ENCODE measurements around the gene MYH15. TPM values are rescaled to one million over a fixed set of nuclear protein-coding genes. Genes with fewer than 3 reads are reported as not detected.

Gene MYH15
- total and polyA plus RNA-seq, 7 donors = 0.01 to 0.67 (median 0.08) TPM

GRCh38 chr3:108377384-108377783 is 133.0 kb downstream of the MYH15 start:
- no peaks in the 10 kb centered on the region for H3K4me1 ChIP-seq
- no peak overlapping the region for H3K27ac ChIP-seq
- 74 to 91% (median 76%) methylated on average over 1 of the region's 1 CpG for WGBS, 3 donors
- TF ChIP-seq CTCF (IDR thresholded peaks at IDR 0.05) = no peak
- no peak for DNase-seq
- no peak overlapping the region for H3K4me3 ChIP-seq
- intact Hi-C loops (cut with DNase I) = no loop called here
- H3K36me3 ChIP-seq (ENCODE audit: insufficient read depth in 1 of 2, low read depth in 1 of 2) = no peaks in the 10 kb centered on the region
- no peaks in the 10 kb centered on the region for H3K27me3 ChIP-seq (ENCODE audit: insufficient read depth in 3 of 3, low read length in 2 of 3)
- ATAC-seq = no peak
- H3K9me3 ChIP-seq = no peaks in the 10 kb centered on the region

GRCh38 chr3:108376026-108376425 is 134.4 kb downstream of the MYH15 start:
- DNase-seq = no peak
- 0% methylated on average over 1 of the region's 1 CpG for WGBS, 3 donors
- no peak overlapping the region for H3K27ac ChIP-seq
- intact Hi-C loops (cut with DNase I) = no loop called here
- no peaks in the 10 kb centered on the region for H3K36me3 ChIP-seq (ENCODE audit: insufficient read depth in 1 of 2, low read depth in 1 of 2)
- H3K4me1 ChIP-seq = no peaks in the 10 kb centered on the region
- no peak for ATAC-seq
- TF ChIP-seq CTCF (IDR thresholded peaks at IDR 0.05) = no peak
- no peaks in the 10 kb centered on the region for H3K9me3 ChIP-seq
- H3K27me3 ChIP-seq (ENCODE audit: insufficient read depth in 3 of 3, low read length in 2 of 3) = no peaks in the 10 kb centered on the region
- H3K4me3 ChIP-seq = no peak overlapping the region

DNA sequence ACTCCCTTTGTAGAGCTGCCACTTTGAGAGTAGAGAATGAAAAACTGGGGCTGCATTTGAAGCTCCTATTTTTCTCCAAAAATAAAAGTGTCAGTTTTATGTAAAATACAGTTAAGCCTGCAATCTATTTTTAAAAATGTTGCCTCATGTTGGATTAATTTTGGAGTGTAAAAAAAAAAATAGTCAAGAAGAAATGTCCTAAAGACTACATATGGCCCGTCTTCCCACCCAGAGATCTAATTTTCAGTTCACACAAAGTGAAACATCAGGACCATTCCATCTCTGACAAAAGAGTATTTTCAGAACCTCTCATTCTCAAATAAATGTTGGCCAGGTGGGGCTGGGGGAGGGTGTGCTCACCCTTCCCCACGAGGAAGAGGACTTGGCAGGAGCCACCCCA is 151.4 kb downstream of the MYH15 start:
- H3K4me3 ChIP-seq = no peak overlapping the region
- H3K36me3 ChIP-seq (ENCODE audit: insufficient read depth in 1 of 2, low read depth in 1 of 2) = no peaks in the 10 kb centered on the region
- H3K9me3 ChIP-seq = no peaks in the 10 kb centered on the region
- TF ChIP-seq CTCF (IDR thresholded peaks at IDR 0.05) = no peak
- ATAC-seq (no peak), DNase-seq (no peak)
- H3K27ac ChIP-seq = no peak overlapping the region
- intact Hi-C loops (cut with DNase I) = no loop called here
- no peaks in the 10 kb centered on the region for H3K27me3 ChIP-seq (ENCODE audit: insufficient read depth in 3 of 3, low read length in 2 of 3)
- 58 to 73% (median 67%) methylated on average over 2 of the region's 2 CpGs for WGBS, 3 donors
- no peaks in the 10 kb centered on the region for H3K4me1 ChIP-seq

DNA sequence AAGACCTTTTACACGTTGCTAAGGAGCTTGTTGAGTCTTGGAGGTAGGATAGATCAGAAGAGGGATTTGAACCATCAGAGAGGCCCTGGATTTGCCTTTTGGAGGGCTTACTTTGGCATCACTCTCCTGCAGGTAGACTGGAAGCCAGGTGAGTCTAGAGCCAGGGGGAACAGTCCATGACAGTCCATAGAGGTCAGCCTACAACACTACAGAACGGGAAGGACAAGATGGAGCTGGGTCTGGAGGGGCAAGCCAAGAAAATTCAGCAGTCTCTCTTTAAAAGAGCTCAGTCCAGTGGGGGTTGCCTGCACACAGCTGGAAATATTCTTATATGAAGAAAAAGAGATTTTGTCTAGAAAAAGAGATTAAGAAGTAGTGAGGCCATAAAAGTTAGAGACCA is 153.4 kb downstream of the MYH15 start:
- Histone ChIP-seq H3K27ac (no peak overlapping the region), H3K9me3 (no peaks in the 10 kb centered on the region), H3K27me3 (ENCODE audit: insufficient read depth in 3 of 3, low read length in 2 of 3) (no peaks in the 10 kb centered on the region), H3K4me3 (no peak overlapping the region), H3K4me1 (no peaks in the 10 kb centered on the region), H3K36me3 (ENCODE audit: insufficient read depth in 1 of 2, low read depth in 1 of 2) (no peaks in the 10 kb centered on the region)
- intact Hi-C loops (cut with DNase I) = no loop called here
- WGBS, 3 donors = 56 to 70% (median 69%) methylated on average over 2 of the region's 2 CpGs
- no peak for TF ChIP-seq CTCF (IDR thresholded peaks at IDR 0.05)
- no peak for DNase-seq
- no peak for ATAC-seq

DNA sequence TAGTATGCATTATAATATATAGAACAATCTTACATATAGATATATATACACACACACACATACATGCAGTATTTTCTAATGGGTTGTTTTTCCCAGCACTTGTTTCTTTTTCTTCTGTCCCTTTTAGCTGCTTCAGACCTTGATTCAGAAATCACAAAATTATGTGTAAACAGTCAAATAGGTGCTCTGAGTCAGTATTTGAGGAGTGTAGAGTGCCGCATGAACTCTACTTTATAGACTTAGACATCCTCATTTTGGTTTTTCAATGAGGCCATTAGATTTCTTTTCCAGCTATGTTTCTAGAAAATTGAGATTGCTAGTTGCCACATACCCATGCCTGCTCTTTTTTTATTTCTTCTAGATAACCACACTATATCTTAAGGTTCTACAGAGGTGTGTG is 155.8 kb downstream of the MYH15 start:
- 92 to 98% (median 97%) methylated on average over 1 of the region's 1 CpG for WGBS, 3 donors

More for the DNA sequence above, 155.8 kb downstream of the MYH15 start:
- H3K27me3 ChIP-seq (ENCODE audit: insufficient read depth in 3 of 3, low read length in 2 of 3) = no peaks in the 10 kb centered on the region
- no peak for TF ChIP-seq CTCF (IDR thresholded peaks at IDR 0.05)
- DNase-seq (no peak), ATAC-seq (no peak)
- H3K4me1 ChIP-seq = no peaks in the 10 kb centered on the region
- no peaks in the 10 kb centered on the region for H3K36me3 ChIP-seq (ENCODE audit: insufficient read depth in 1 of 2, low read depth in 1 of 2)
- intact Hi-C loops (cut with DNase I) = no loop called here
- no peak overlapping the region for H3K27ac ChIP-seq
- H3K9me3 ChIP-seq = no peaks in the 10 kb centered on the region
- H3K4me3 ChIP-seq = no peak overlapping the region

All from psoas muscle (tissue), 8 donors.